Fibroblast of lung (primary cell): ENCODE measurements around the gene PRRX2.

Experiments used
- CTCF ChIP-seq, 2 donors: IDR thresholded peaks in 1 of 2; conservative IDR thresholded peaks in 1 of 2; 1 replicate in 1 of 2; 2 replicates in 1 of 2; pipeline ENCODE4 v1.5.1; 2011 to 2012; ENCODE audit warnings: low read length in 2 of 2, control low read depth in 1 of 2, inconsistent platforms in 1 of 2, low read depth in 1 of 2, mild to moderate bottlenecking in 1 of 2
- EZH2 ChIP-seq: IDR thresholded peaks from 2 replicates; pipeline ENCODE4 v1.5.1; 2012; ENCODE audit warnings: low read length, control low read depth, mild to moderate bottlenecking; ENCODE audit errors: missing control alignments

- TF ChIP-seq EZH2 (no peak), CTCF (conservative IDR thresholded peaks at IDR 0.05 in 1 of 2, IDR thresholded peaks at IDR 0.05 in 1 of 2; ENCODE audit: low read depth in 1 of 2, low read length in 2 of 2) (no peak)
Observed at GRCh38 chr9:129671519-129671918, 6.1 kb downstream of the PRRX2 start.
